ENCODE data around the gene TM9SF3. TPM values are rescaled to one million over a fixed set of nuclear protein-coding genes. Genes with fewer than 3 reads are reported as not detected.

TM9SF3 gene
- total and polyA plus RNA-seq, 10 of the 15 experiments (the other 5 are each of a cell fraction or from before 2014, with no cell fraction given), result 17.1 to 85.4 (median 44.9) TPM

- WGBS (ENCODE audit: insufficient coverage, insufficient replicate concordance, low lambda C conversion rate, missing lambda C conversion rate), result 100% methylated on average over 3 of the region's 3 CpGs
- Histone ChIP-seq H3K9ac (ENCODE audit: control insufficient read depth, insufficient read depth, low read length) (no peak overlapping the region), H3K27ac (ENCODE audit: control insufficient read depth, insufficient read depth) (no peak overlapping the region), H3K79me2 (ENCODE audit: control insufficient read depth, insufficient read depth, low read length) (peaks cover 9% of the 10 kb centered on the region), H3K36me3 (ENCODE audit: control insufficient read depth in 2 of 2, insufficient read depth in 2 of 2, low read length in 1 of 2) (peaks cover 0 to 33% of the 10 kb centered on the region in 2 experiments), H4K20me1 (ENCODE audit: control insufficient read depth, insufficient read depth) (no peaks in the 10 kb centered on the region), H3K4me3 (no peak overlapping the region), H3K27me3 (replicated peaks in 1 of 2; ENCODE audit: control insufficient read depth in 2 of 2, insufficient read depth in 2 of 2, low read length in 1 of 2) (no peaks in the 10 kb centered on the region), H3K4me2 (ENCODE audit: control insufficient read depth, insufficient read depth) (no peak overlapping the region), H3K4me1 (ENCODE audit: control insufficient read depth, insufficient read depth, low read length) (no peaks in the 10 kb centered on the region), H2AFZ (ENCODE audit: control insufficient read depth, low read depth, low read length) (no peak overlapping the region), H3K9me3 (replicated peaks; ENCODE audit: control insufficient read depth, insufficient read depth, low read length) (no peaks in the 10 kb centered on the region)
- ChIA-PET CTCF (interaction anchor here (0.9 to 1.1 kb wide), 2 partner anchors 9 kb away, joined by 3 to 4 read pairs; no protein-coding TSS in a partner anchor), RAD21 (ENCODE audit: unreplicated experiment) (no interaction called here), SMC1A (ENCODE audit: uncharacterized antibody, unreplicated experiment) (interaction anchor here (0.9 kb wide), 1 partner anchor 185 kb away, joined by 3 read pairs; no protein-coding TSS in a partner anchor), POLR2A (no interaction called here)
- DNase-seq (ENCODE audit: low read depth, low spot score) (no peak), FAIRE-seq (no peak), ATAC-seq (no peak)
- intact Hi-C loops (cut with micrococcal nuclease; ENCODE audit: unreplicated experiment), result no loop called here
- in situ Hi-C loops (cut with MboI), result no loop called here
- no TSS peak for BruUV-seq (replicated peaks)
- TF ChIP-seq TAF1 (IDR thresholded peaks at IDR 0.05; ENCODE audit: borderline replicate concordance, low read depth, low read length), result no peak
- no peak for TF ChIP-seq NKRF (conservative IDR thresholded peaks at IDR 0.05)
- TF ChIP-seq SREBF2 (IDR thresholded peaks at IDR 0.05; ENCODE audit: low read length), result no peak
- no peak for TF ChIP-seq ZNF217 (IDR thresholded peaks at IDR 0.05)
- no peak for TF ChIP-seq BMI1 (IDR thresholded peaks at IDR 0.05; ENCODE audit: borderline replicate concordance)
- no peak for TF ChIP-seq MYB (IDR thresholded peaks at IDR 0.05; ENCODE audit: borderline replicate concordance, low read depth, low read length)
- TF ChIP-seq, protein P1, sequence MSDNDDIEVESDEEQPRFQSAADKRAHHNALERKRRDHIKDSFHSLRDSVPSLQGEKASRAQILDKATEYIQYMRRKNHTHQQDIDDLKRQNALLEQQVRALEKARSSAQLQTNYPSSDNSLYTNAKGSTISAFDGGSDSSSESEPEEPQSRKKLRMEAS (IDR thresholded peaks at IDR 0.05; ENCODE audit: low read depth, low read length), result no peak
- TF ChIP-seq BRCA1 (IDR thresholded peaks at IDR 0.05; ENCODE audit: low read depth, low read length), result no peak
- no peak for TF ChIP-seq USF1 (IDR thresholded peaks at IDR 0.05; ENCODE audit: borderline replicate concordance, extremely low read length, insufficient read depth, low read depth, low read length)
- TF ChIP-seq, protein P2, sequence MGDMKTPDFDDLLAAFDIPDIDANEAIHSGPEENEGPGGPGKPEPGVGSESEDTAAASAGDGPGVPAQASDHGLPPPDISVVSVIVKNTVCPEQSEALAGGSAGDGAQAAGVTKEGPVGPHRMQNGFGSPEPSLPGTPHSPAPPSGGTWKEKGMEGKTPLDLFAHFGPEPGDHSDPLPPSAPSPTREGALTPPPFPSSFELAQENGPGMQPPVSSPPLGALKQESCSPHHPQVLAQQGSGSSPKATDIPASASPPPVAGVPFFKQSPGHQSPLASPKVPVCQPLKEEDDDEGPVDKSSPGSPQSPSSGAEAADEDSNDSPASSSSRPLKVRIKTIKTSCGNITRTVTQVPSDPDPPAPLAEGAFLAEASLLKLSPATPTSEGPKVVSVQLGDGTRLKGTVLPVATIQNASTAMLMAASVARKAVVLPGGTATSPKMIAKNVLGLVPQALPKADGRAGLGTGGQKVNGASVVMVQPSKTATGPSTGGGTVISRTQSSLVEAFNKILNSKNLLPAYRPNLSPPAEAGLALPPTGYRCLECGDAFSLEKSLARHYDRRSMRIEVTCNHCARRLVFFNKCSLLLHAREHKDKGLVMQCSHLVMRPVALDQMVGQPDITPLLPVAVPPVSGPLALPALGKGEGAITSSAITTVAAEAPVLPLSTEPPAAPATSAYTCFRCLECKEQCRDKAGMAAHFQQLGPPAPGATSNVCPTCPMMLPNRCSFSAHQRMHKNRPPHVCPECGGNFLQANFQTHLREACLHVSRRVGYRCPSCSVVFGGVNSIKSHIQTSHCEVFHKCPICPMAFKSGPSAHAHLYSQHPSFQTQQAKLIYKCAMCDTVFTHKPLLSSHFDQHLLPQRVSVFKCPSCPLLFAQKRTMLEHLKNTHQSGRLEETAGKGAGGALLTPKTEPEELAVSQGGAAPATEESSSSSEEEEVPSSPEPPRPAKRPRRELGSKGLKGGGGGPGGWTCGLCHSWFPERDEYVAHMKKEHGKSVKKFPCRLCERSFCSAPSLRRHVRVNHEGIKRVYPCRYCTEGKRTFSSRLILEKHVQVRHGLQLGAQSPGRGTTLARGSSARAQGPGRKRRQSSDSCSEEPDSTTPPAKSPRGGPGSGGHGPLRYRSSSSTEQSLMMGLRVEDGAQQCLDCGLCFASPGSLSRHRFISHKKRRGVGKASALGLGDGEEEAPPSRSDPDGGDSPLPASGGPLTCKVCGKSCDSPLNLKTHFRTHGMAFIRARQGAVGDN (IDR thresholded peaks at IDR 0.05), result no peak
- no peak for TF ChIP-seq EED (IDR thresholded peaks at IDR 0.05; ENCODE audit: low read depth)
- TF ChIP-seq JUNB (IDR thresholded peaks at IDR 0.05), result no peak
- TF ChIP-seq ATF3 (IDR thresholded peaks at IDR 0.05; ENCODE audit: borderline replicate concordance, extremely low read depth, low read depth, low read length), result no peak
Observed at GRCh38 chr10:96560966-96561887, 25.6 kb downstream of the TM9SF3 start.

All from GM12878 (cell line).